NCI-H128 (cell line): Measurements from ENCODE around the gene TAS2R1.
"Not testable (repeated sequence)": the region's sequence is repeated elsewhere in the genome, so short reads cannot be mapped to it uniquely, and the experiment has no call there.

Experiments
- DNase-seq: peaks from one replicate; lab custom pipeline; 2025; ENCODE audit not compliant: unreplicated experiment; lab: John Stamatoyannopoulos, UW

TAS2R1 gene

DNA sequence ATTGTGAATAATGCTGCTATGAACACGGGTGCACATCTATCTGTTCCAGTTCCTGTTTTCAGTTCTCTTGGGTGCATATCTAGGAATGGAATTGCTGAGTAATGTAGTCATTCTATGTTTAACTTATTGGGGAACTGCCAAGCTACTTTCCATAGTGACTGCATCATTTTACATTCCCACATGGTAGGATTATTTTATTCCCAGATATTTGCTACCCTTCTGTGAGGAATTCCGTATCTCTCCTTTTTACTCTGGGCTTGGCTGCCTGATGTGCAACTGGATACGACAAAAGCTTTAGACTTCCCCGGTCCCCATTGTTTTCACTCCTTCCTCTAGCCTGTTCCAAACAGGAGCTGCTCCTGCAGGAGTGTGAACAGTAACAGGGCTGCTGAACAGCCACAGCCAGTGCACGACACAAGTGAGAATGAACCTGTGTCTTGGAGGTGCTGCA is 7.2 kb downstream of the TAS2R1 start:
- no peak for DNase-seq

DNA sequence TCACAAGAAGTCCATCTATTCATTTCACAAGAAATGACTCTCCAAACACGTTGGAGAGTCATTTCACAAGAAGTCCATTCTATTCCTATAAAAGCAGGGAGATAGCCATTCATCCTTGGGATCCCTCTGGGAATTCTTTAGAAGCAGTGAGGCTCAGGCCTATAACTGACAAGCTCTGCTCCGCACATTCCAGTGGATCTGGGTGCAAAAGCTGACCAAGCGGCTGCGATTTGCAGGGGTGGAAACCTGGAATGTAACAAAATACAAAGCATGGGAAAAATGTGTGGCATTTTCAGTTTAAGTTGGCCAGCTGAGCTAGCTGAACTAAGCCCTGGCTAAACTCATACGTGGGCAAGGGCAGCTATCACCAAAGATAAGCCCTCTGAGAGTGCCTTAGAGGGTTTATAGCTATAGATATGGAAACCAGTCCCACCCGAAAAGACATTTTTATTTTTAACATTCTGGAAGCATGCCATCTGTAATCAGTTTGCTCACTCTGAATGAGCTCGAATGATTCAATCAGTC is 8.7 kb downstream of the TAS2R1 start:
- DNase-seq: no peak

DNA sequence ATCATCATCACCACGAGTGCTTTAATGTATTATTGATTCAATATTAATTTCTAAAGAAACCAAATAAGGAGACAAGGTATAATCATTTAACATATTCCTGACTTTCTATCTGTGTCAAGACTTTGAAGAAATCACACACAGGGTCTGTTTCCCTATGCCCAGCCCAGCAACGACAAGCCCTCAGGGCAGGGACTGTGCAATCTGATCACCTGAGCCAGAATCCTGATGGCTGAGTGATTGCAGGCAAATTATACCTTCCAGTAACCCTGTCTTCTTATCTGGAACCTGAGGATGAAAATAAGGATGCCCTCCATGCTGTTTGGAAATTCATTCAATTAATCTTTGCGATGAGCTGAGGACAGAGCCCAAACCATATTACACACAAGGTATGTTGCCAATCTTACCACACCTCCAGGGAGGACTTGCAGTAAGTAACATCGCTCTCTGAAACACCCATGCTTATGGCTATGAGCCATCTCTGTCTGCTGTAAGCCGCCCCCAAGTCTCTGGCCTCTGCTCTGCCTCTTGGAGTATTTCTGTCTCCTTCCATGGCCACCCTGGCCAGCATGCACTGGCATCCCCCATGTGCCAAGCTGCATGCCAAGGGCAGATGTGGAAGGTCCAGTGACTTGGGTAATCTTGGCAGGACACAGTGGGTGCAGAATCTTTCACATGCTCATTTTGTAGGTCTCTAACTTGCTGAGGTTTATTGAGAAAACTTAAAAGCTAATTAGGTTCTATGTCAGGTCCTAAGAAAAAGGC is 10.6 kb downstream of the TAS2R1 start:
- no peak for DNase-seq

DNA sequence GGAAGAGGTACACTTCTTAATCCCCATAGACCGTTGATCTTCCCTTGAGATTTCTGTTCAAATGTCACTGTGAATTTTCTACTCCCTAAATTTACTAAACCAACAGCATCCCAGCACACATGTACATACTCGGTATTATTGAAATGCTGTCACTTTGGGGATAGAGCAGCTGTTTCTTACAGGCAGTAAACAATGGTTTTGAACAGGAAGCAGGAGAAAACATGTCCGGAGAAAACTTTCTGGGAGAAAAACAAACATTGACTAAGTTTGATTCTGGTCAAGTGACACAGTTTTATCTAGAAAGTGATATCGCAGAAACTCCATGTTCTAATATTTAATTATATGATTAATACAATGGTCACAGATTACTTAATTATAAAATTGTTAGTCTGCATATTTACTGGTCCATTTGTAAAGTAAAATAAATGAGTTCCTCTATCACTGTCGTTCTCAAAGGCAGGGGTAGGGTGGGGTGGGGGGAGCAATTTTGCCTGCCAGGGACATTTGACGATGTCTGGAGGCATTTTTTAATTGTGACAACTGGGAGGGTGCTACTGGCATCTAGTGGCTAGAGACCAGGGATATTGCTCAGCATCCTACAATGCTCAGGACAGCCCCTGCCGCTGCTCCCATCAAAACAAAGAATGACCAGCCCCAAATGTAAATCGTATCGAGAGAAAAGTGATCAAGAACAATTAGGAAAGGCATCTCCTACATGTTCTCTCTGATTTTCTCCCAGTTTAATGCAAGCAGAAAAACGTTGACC is 12.2 kb downstream of the TAS2R1 start:
- DNase-seq: no peak

DNA sequence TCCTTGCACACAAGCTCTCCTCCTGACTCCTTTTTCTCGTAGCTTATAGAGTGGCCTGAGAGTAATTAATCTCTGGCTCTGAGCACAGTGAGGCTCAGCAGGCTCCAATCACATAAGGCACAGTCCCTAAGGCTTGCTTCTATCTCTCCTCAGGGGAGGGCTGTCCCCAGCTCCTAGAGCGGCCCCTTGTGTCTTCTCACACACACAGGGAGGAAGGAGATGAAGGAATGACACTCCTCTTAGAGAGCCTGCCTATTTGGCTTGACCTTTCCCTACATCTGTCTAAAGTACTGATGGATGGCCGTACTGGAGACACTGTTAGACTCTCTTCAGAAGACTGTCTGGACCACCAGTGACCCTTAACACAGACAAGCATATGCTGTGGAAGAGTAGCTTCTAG is 12.9 kb downstream of the TAS2R1 start:
- DNase-seq: no peak

DNA sequence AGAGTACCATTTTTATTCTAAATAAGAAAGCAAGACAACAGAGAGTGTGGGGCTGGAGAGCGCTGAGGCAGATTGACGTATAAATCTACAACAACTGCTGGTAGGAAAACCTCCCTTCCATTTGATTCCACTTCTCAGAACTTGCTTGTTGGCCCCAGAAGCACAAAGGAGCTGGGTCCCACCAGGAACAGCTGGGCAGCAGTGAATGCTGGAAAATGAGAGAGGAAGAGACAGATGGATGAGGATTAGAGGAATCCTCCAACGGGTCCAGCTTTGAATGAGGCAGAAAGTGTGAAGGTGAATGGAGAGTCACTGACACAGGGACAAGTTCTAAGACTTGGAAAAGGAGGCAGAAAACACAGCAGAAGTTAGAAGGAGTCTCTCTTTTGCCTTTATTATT is 14.8 kb downstream of the TAS2R1 start:
- DNase-seq: no peak

DNA sequence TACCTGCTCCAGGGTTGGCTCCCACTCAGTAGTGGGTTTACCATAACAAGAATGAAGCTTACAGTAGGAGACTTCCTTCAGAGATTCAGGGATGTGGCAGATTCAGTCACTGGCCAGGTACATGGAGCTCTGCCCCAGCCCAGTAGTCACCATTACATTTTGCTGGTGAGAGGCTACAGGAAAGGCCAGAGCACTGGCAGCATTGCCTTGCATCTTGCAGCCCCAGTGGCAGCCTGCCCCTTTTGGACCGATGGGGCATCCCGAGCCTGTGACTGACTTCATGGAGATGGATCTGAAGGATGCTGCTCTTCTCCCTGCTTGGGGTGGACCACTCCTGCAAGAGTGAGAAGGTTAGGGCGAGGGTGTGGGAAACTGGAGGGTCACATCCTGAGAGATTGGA is 16.8 kb downstream of the TAS2R1 start:
- DNase-seq: no peak

DNA sequence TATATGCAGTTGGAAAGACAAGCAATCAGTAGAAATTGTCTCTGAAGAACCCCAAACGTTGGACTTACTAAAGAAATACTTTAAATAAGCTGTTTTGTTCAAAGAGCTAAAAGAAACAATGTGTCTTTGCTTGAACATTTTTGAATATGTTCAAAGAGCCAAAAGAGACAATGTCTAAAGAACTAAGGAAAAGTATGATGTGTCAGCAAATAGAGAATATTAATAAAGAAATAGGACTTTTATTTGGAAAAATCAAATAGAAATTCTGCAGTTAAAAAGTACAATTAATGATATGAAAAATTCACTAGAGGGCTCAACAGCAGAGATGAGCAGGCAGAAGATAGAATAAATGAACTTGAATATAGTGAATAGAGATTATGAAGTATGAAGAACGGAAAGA is 19.2 kb downstream of the TAS2R1 start:
- DNase-seq: no peak

DNA sequence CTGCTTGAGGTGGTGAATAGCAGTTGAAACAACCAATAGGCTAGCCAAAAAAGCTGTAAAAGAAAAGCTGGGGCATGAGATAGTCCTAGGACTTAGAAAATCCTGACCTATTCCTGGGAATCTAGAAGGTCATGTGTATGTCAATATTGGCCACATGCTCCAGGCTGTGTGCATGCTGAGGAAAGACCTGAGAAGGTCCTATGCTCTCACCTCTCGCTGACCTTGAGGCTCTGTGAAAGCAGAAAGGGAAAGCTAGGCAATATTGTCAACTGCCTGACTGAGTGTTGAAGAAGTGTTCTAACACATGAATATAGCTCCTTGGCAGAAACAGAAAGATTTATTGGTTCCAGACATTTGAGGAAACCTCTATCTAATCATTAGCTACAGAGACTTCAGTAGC is 19.8 kb downstream of the TAS2R1 start:
- DNase-seq: no peak

DNA sequence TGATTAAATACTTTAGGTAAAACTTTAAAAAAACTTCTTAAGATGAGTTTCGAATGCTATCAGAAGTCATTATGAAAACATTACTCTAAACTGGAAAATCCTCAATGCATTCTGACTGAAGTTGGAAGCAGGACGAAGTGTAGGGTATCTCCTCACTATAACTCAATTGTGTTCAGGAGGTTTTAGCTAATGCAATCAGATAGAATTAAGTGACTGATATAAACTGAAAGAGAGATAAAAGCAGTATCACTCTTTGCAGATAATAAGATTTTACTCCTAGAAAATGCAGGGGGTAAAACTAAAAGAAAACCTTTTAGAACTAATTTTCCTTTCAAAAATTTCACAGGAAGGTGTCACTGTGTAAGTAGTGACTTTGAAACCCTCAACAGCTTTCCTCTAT is 22.1 kb downstream of the TAS2R1 start:
- DNase-seq: no peak

DNA sequence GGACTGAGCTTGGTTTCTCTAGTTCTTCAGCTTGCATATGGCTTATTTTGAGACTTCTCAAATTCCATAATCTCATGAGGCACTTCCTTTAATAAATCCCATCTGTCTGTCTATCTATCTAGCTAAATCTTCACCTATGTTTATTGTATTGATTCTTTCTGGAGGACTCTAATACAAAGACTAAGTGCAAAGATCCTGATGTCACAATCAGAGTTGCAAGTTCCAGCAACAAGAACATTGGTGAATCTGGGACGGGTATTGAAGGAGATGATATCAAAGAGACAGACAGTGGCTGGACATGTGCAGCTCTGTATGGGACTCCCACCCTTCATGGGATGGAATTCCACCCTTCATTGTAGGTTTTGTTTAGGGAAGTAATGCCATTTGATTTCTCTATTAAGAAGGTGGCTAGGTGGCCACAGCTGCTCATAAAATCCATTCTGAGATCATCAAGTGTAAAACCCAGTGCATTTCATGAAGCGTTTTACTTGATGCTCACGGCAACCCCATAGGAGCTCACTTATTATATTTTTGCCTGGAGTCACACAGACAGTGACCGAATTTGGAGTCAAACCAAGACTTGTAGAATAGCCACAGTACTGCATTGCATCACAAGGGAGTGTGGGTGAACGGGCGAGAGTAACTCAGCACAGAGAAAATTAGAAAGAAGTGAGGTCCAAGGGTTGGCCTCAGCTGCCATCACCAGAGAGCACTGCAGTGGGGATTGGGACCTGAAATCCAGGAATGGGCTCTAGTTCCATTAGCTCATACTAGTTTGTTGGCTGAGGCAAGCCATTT is 24.9 kb downstream of the TAS2R1 start:
- no peak for DNase-seq

DNA sequence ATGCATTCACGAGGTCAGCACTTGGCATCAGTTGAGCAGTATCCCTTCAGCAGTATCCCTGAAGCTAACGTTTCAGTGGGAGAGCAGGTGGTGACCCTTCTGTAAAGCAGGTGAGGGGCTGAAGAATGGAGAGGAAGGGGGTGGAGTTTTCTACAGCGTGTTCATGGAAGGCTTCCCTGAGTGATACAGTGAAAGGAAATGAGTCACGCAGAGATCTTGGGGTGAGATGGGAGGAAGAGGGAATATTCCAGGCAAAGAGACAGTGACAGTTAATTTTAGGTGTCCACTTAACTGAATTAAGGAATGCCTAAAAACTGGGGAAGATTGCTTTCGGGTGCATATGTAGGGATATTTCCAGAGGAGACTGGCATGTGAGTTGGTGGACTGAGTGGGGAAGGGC is 25.7 kb downstream of the TAS2R1 start:
- no peak for DNase-seq

DNA sequence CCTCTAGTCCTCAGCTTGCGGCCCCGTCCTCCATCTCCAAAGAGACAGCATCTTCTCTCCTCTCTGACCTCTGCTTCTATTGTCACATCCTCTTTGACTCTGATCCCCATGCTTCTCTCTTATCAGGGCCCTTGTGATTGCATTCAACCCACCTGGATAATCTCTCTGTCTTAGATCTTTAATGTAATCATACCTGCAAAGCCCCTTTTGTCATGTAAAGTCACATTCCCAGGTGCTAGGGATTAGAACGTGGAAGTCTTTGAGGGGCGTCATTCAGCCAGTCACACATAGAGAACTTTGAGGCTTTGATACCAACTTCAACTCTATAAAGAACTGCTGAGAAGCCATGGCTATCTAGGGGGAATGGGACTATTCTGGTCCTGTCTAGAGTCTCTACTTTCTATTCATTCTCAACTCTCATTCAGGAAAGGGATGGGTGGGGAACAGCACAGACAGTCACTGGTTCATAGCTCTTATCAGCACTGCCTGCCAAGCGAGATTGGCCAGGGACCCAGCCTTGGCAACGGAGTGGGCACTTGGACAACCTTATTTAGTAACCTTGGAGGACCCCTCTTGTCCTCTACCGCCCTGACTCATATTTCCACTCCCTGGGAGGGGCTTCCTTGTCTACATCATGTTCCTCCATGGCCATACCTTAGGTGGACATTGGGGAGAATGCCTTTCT is 29.0 kb downstream of the TAS2R1 start:
- no peak for DNase-seq

DNA sequence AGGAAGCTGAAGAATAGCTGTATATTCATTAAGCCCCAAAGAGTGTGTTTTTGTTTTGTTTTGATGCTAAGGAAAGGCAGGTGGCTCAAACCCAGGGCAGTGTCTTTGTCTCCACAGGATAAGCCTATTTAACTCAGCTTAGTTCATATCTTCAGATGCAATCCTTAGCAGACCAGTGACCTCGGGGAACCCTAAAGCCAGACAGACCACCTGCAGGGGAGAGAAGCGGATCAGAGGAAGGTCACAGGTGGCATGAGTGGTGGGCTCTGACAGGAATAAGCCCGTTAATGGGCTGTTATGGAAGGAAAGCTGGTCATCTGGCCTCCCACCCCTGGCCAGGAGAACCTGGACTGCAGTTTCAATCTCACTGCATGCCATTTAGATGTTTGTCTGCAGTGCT is 30.8 kb downstream of the TAS2R1 start:
- no peak for DNase-seq

DNA sequence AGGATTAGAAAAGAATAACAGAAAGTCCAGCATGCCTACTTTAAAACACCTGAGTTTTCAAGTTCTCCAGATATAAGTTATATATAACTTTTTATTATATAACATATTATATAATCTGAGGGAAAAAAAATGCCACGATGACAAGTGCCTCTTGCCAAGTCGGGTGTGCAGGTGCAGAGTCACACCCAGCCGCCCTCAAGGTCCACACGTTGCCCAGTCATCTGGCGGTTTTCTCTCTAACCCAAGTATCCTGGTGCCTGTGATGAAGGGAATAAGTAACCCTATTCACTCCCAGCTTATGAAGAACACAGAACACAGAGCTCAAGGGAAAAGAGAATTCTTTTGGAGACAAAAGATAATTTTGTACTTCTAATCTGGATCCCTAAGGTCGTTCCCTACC is 31.8 kb downstream of the TAS2R1 start:
- DNase-seq: not testable (repeated sequence)

DNA sequence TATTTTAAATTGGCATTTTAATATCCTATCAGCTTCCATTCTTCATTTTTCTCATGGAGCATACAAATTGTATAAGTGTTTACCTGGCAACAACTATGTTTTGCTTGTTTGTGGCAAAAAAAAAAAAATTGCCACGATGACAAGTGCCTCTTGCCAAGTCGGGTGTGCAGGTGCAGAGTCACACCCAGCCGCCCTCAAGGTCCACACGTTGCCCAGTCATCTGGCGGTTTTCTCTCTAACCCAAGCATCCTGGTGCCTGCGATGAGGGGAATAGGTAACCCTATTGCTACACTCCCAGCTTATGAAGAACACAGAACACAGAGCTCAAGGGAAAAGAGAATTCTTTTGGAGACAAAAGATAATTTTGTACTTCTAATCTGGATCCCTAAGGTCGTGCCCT is 32.8 kb downstream of the TAS2R1 start:
- DNase-seq: not testable (repeated sequence)

DNA sequence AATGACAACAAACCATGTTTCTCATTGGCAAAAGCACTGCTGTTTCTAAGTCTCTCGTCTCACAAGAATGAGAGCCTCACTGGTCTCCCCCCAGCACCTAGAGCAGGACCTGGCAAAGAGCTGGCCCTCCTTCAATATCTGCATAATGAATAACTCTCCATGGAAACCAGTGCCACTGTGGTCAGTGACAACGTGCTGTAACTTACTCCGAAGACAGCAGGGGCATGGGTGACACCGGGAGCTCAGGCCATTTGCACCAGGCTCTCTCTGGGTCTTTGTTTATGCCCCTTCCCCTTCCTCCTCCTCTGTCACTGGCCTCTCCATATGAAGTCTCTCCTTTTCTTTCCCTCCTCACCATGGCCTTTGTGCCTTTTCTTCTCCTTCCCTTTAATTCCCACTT is 33.3 kb downstream of the TAS2R1 start:
- no peak for DNase-seq

DNA sequence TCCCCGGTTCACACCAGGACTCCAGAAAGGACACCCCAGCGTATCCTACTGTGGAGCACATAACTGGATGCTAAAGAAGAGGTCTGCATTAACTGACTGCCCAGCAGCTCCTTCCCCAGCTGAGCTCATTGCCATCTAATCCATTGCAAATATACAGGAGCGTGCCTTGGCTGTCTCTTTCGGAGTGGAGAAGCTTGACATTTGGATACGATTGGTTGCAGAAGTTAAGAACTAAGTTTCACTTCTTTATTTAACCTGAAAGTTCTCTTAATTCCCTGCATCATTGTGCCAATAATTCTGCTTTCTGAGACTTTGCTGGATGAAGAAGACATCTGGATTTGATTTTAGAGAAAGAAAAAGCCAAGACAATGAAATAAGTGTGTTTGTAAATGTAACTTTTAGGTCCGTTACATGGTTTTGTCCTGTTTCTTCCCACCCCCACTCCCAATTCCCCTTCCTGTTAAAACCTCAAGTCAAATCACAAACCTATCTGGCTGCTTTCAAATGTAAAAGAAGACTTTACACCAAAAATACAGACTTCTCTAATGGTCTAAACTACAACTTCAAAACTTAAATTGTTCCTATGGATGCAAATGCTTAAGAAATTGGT is 33.9 kb downstream of the TAS2R1 start:
- DNase-seq: no peak

DNA sequence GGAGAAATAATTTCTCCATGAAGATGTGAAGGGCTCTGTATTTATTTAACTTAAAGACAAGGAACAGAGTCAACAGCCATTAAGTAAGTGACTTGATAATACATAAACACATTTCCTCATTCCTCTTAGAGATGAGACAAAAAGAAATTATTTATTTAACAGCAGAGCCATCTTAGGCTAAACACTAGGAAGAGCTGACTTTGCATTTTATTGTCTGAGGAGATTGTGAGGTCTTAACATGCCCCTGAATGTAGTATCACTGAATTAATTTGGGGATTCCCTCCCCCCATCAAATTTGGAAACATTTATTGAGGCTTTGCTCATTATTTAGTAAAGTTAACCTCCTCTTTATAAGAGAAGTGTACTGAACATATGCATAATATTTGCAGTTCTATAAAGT is 35.2 kb downstream of the TAS2R1 start:
- no peak for DNase-seq

DNA sequence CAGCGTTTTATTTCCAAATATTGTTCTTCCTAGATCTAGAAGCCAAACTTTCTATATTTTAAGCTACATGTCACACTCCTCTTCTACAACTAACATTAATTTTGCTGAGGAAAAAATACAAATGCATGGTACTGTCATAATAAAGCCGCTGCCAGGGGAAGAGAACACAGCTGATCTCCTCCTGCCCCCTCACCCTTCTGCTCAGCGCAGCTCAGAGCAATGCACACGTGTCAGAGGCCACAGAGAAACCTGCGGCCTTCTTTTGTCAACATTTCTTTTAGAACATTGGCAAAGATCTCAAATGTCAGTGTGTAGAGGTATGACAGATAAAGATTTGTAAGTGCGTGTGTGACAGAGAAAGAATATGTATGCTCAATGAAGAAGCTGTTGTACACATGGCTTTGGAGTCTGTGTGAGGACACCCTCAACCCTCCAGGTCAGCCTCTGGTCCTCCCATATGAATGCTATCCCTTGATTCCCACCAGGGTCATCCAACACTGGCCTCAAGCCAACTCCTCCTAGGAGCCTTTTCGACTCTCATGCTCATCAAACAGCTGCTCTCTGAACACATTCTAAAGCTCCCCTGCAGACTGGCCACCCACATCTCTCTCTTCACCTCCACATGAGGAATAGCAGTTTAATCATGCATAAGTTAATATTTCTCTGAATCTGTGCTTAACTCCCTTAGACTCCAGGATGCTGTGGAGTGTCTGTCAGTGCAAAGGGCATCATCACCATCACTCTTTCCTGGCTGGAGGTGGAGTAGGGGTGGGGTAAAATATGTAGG is 40.9 kb downstream of the TAS2R1 start:
- no peak for DNase-seq
